Fibroblast of the aortic adventitia (primary cell): ENCODE results near the gene SH3TC1. TPM values are rescaled to one million over a fixed set of nuclear protein-coding genes. Genes with fewer than 3 reads are reported as not detected.
A peak's percentile ranks its signal among the peaks of the same experiment; 100 is the strongest.

Experiments
- DNase-seq: peaks from one replicate; pipeline ENCODE4 v3.0.0-alpha.2; 2010; ENCODE audit warnings: low read depth
- H3K4me3 ChIP-seq: 2 replicates; pipeline ENCODE4 v1.5.1; 2011; ENCODE audit warnings: low read depth, mild to moderate bottlenecking, control low read depth, low read length, moderate library complexity
- CTCF ChIP-seq: IDR thresholded peaks from 2 replicates; pipeline ENCODE4 v1.5.1; 2011; ENCODE audit warnings: mild to moderate bottlenecking, low read length, control low read depth, inconsistent platforms; ENCODE audit not compliant: insufficient read depth
- total RNA-seq: library from RNA; depleted of rRNA; stranded (reverse); fragments of >200 nt; gene quantifications from 2 replicates; pipeline ENCODE4 v1.2.3, GENCODE V29; 2012; ENCODE audit warnings: low replicate concordance

SH3TC1 gene
- total RNA-seq, 1 donor: 1.5 TPM

- no peak for TF ChIP-seq CTCF
- peak; percentile 97 for DNase-seq
- peak within 1 kb of the TSS; percentile 97 for H3K4me3 ChIP-seq
Observed at GRCh38 chr4:8158710-8159536, 40.2 kb upstream of the SH3TC1 start, which contains the start of gene ABLIM2. ABLIM2 (minus strand) TSS chr4:8158813; CDS start chr4:8158689, 124 bp downstream.

DNA sequence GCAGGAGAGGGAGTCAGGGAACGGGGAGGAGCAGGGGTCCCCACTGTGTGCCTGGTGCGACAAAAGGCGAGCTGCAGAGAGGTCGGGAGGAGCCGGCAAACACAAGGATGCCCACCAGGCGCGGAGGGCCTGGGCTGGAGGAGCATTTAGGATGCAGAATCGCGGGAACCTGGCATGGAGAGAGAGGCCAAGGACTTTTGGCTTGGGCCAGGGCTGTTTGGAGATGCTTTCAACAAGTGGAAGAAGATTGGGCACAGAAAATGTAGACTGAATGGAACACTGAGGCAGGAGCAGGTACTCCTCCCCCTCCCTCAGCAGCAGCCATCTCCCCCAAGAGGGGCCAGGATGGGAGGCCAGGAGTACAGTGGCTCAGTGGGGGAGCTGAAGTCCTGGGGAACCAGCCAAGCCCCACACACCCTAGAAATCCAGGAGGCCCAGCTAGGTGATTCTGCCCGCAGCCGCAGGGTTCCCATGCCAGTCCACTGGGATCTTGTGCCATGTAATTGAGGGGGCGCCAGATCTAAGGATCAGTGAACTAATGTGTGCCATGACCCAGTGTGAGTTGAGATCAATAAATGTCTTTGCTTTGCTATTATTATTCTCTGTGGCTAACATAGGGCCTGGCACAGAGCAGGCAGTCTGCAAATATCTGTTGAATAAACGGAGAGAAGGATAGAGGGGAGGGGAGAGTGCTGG is 39.4 kb upstream of the SH3TC1 start:
- TF ChIP-seq CTCF: no peak
- no peak for DNase-seq
- peak overlapping the region; percentile 97 for H3K4me3 ChIP-seq

DNA sequence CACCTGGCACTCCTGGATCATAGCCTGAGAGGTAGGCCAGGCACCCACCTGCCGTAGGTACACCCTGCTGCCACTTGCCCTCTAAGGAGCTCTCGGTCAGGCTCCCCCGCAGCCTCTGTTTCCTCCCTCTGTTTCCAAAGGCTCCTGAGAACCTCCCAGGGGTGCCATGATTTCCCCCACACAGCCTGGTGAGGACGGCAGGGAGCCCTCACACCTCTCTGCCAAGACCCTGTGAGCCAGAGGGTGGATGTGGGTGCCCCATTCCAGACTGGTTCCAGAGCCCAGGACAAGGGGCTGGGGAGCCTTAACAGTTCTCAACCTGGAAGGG is 38.9 kb upstream of the SH3TC1 start:
- no peak for DNase-seq
- TF ChIP-seq CTCF: no peak
- H3K4me3 ChIP-seq: no peak overlapping the region

- TF ChIP-seq CTCF: no peak
- DNase-seq: no peak
- H3K4me3 ChIP-seq: no peak overlapping the region
Observed at GRCh38 chr4:8160572-8160971, 38.5 kb upstream of the SH3TC1 start.

- no peak for TF ChIP-seq CTCF
- H3K4me3 ChIP-seq: no peak overlapping the region
- no peak for DNase-seq
Observed at GRCh38 chr4:8162625-8163024, 36.5 kb upstream of the SH3TC1 start.

DNA sequence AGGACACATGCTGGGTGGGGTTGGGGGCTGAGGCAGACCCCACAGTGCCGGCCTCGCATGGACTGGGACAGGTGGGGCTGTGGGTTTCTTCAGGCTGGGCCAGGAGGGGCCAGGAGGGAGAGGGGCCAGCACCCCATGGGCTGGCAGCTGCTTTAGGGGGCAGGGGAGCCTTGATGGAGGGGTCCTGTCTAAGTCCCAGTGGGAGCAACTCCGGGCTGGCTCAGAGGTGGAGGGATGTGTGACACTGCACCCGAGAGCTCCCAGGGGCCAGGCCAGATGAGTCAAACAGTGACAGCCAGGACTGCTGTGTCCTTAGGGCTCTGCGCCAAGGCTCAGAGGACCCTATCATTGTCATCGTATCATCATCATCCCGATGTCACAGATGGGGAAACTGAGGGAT is 36.1 kb upstream of the SH3TC1 start:
- DNase-seq: no peak
- H3K4me3 ChIP-seq: no peak overlapping the region
- no peak for TF ChIP-seq CTCF
